Stimulated activated CD4-positive, alpha-beta T cell treated with anti-CD3 and anti-CD28 coated beads, Interleukin-12 subunit alpha, Interleukin-12 subunit beta, amount 100 ng/mL, for 4 hours (primary cell): ENCODE data around the gene SRP72.

Experiments
- DNase-seq: peaks from one replicate; pipeline ENCODE4 v3.0.0-alpha.2; 2020

The SRP72 gene

DNA sequence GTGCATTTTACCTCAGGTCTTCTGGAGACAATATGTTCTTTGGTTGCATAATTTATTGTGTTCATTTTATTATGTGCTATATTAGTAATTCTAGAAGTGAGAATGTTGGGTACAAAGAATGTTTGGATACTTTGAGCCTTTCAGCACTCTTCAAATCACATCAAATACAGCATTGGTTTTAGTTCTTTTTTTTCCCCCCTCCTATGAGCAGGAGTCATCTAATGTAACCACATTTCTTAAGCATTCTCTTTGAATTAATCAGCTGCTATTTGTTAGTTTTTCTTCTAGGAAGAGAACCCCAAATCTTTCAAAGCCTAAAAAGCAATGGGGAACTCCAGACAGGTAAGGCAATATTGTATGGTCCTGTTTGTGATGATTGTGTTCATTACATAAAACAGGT is 84.9 kb downstream of the SRP72 start:
- no peak for DNase-seq
